ENCODE results near the gene TIFAB.

Gene TIFAB

GRCh38 chr5:135422419-135422818 lies 29.7 kb downstream of the TIFAB start:
- no peak for DNase-seq

GRCh38 chr5:135417083-135417482 lies 35.1 kb downstream of the TIFAB start:
- no peak for DNase-seq

GRCh38 chr5:135405082-135405481 lies 47.1 kb downstream of the TIFAB start:
- no peak for DNase-seq

GRCh38 chr5:135402031-135402430 lies 50.1 kb downstream of the TIFAB start:
- no peak for DNase-seq

GRCh38 chr5:135400866-135401265 lies 51.3 kb downstream of the TIFAB start:
- peak; percentile 36 for DNase-seq

- DNase-seq, result peak; percentile 25
Observed at GRCh38 chr5:135399794-135400542, 52.2 kb downstream of the TIFAB start.

GRCh38 chr5:135398855-135399793 lies 53.0 kb downstream of the TIFAB start, which contains the start of gene MACROH2A1:
TSS of gene MACROH2A1 (minus strand) at chr5:135399231. CDS start at chr5:135389093, 10,138 bp downstream.
- DNase-seq, result peak; percentile 82

- peak; percentile 31 for DNase-seq
Observed at GRCh38 chr5:135398160-135398854, 53.8 kb downstream of the TIFAB start.
